Measurements from ENCODE around the gene PGA3. TPM values are rescaled to one million over a fixed set of nuclear protein-coding genes. Genes with fewer than 3 reads are reported as not detected.
"Not testable (repeated sequence)": the region's sequence is repeated elsewhere in the genome, so short reads cannot be mapped to it uniquely, and the experiment has no call there.

PGA3 gene
- total RNA-seq, 1 experiment from 2014 or later: not detected

DNA sequence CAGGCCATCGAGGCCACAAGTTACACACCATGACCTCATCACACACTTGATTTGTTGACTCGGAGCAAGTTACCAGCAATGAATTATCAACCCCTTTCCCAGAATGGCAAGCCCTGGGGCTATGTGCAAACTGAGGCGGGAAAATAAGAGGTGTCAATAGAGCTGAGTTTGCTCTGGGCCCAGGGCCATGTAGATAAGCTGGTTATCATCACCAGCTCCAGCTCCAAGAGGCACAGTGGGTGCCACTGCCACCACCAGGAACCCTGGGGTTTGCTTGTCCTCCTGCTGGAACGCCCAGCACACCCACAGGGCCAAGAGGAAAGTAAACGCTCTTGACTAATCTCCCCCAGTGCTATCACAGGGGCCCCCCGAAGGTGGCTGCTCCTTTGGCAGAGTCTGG is 29.0 kb upstream of the PGA3 start:
- H3K36me3 ChIP-seq (ENCODE audit: insufficient read depth, low read length): no peaks in the 10 kb centered on the region

GRCh38 chr11:61174949-61175348 is 28.4 kb upstream of the PGA3 start:
- Histone ChIP-seq H3K79me2 (ENCODE audit: low read length) (no peaks in the 10 kb centered on the region), H3K4me1 (ENCODE audit: low read length) (no peaks in the 10 kb centered on the region), H4K20me1 (ENCODE audit: insufficient read depth, low read depth, low read length) (no peaks in the 10 kb centered on the region), H3K9me2 (replicated peaks; ENCODE audit: insufficient read depth, low read length) (no peaks in the 10 kb centered on the region), H3K4me3 (ENCODE audit: low read length) (no peak overlapping the region), H3K27ac (ENCODE audit: low read length) (no peak overlapping the region), H3K9ac (ENCODE audit: low read length) (no peak overlapping the region), H3K36me3 (ENCODE audit: insufficient read depth, low read length) (no peaks in the 10 kb centered on the region), H3K4me2 (ENCODE audit: low read depth, low read length, poor library complexity, severe bottlenecking) (no peak overlapping the region), H2AFZ (ENCODE audit: low read length) (no peak overlapping the region), H3K9me3 (ENCODE audit: low read length) (no peaks in the 10 kb centered on the region), H3K27me3 (ENCODE audit: low read length) (no peaks in the 10 kb centered on the region; the same call in 1 of the 2 replicates)
- DNase-seq: no peak

More for the DNA sequence above, 29.0 kb upstream of the PGA3 start:
- Histone ChIP-seq H3K79me2 (ENCODE audit: low read length) (no peaks in the 10 kb centered on the region), H3K27ac (ENCODE audit: low read length) (no peak overlapping the region), H3K27me3 (ENCODE audit: low read length) (no peaks in the 10 kb centered on the region; the same call in 1 of the 2 replicates), H3K9ac (ENCODE audit: low read length) (no peak overlapping the region), H4K20me1 (ENCODE audit: insufficient read depth, low read depth, low read length) (no peaks in the 10 kb centered on the region), H3K4me1 (ENCODE audit: low read length) (no peaks in the 10 kb centered on the region), H3K9me2 (replicated peaks; ENCODE audit: insufficient read depth, low read length) (no peaks in the 10 kb centered on the region), H3K9me3 (ENCODE audit: low read length) (no peaks in the 10 kb centered on the region), H2AFZ (ENCODE audit: low read length) (no peak overlapping the region), H3K4me3 (ENCODE audit: low read length) (no peak overlapping the region), H3K4me2 (ENCODE audit: low read depth, low read length, poor library complexity, severe bottlenecking) (no peak overlapping the region)
- DNase-seq: no peak

DNA sequence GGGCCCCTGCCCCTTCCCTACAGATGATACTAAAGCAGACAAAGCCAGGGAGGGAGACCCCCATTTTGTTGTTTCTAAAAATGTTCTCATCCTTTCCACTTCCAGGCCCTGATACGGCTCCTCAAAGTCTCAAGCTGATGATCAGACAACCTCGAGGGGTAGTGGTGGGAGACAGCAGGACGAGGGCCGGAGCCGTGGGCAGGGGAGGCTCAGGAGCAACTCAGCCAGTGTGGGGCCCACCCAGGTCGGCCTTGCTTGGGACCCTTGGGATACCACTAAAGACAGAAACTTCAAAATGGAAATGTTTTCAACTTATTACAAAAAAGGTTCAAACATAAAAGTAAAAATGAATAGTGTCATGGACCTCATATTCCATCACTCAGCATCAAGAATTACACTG is 26.9 kb upstream of the PGA3 start:
- Histone ChIP-seq H3K9ac (ENCODE audit: low read length) (no peak overlapping the region), H3K27me3 (ENCODE audit: low read length) (no peaks in the 10 kb centered on the region; the same call in 1 of the 2 replicates)

GRCh38 chr11:61180205-61180604 is 23.1 kb upstream of the PGA3 start:
- H3K36me3 ChIP-seq (ENCODE audit: insufficient read depth, low read length); H3K4me1 ChIP-seq (ENCODE audit: low read length); H3K9ac ChIP-seq (ENCODE audit: low read length); DNase-seq; H3K9me3 ChIP-seq (ENCODE audit: low read length); H3K79me2 ChIP-seq (ENCODE audit: low read length); H4K20me1 ChIP-seq (ENCODE audit: insufficient read depth, low read depth, low read length); H3K9me2 ChIP-seq (replicated peaks; ENCODE audit: insufficient read depth, low read length); H3K27ac ChIP-seq (ENCODE audit: low read length); H3K4me2 ChIP-seq (ENCODE audit: low read depth, low read length, poor library complexity, severe bottlenecking); H3K27me3 ChIP-seq (ENCODE audit: low read length); H2AFZ ChIP-seq (ENCODE audit: low read length); H3K4me3 ChIP-seq (ENCODE audit: low read length): not testable (repeated sequence)

More for the DNA sequence above, 26.9 kb upstream of the PGA3 start:
- no peaks in the 10 kb centered on the region for H3K36me3 ChIP-seq (ENCODE audit: insufficient read depth, low read length)
- H4K20me1 ChIP-seq (ENCODE audit: insufficient read depth, low read depth, low read length): no peaks in the 10 kb centered on the region
- H3K27ac ChIP-seq (ENCODE audit: low read length): no peak overlapping the region
- H3K4me1 ChIP-seq (ENCODE audit: low read length): no peaks in the 10 kb centered on the region
- no peak overlapping the region for H2AFZ ChIP-seq (ENCODE audit: low read length)
- H3K79me2 ChIP-seq (ENCODE audit: low read length): no peaks in the 10 kb centered on the region
- H3K4me3 ChIP-seq (ENCODE audit: low read length): no peak overlapping the region
- H3K9me2 ChIP-seq (replicated peaks; ENCODE audit: insufficient read depth, low read length): no peaks in the 10 kb centered on the region
- no peak for DNase-seq
- no peak overlapping the region for H3K4me2 ChIP-seq (ENCODE audit: low read depth, low read length, poor library complexity, severe bottlenecking)
- no peaks in the 10 kb centered on the region for H3K9me3 ChIP-seq (ENCODE audit: low read length)

- Histone ChIP-seq H3K4me2 (ENCODE audit: low read depth, low read length, poor library complexity, severe bottlenecking) (no peak overlapping the region), H4K20me1 (ENCODE audit: insufficient read depth, low read depth, low read length) (no peaks in the 10 kb centered on the region), H3K9me3 (ENCODE audit: low read length) (no peaks in the 10 kb centered on the region)
These were observed 21.8 kb upstream of the PGA3 start for GRCh38 chr11:61181489-61181888.

DNA sequence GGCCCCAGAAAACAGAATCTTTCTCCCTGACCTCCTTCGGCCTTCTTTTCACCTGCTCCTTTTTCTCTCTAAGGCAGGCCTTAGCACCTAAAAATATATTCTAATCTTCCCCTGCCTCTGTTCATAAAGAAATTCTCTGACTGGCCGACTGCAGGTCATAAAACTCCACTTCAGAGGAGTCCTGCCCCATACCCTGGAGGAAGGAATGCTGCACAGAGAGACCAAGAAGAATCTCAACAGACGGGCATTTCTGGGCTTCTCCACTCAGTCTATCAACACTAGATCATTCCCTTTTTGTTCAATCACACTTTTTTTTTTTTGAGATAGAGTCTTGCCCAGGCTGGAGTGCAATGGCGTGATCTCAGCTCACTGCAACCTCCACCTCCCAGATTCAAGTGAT is 19.7 kb upstream of the PGA3 start:
- no peaks in the 10 kb centered on the region for H3K79me2 ChIP-seq (ENCODE audit: low read length)
- no peaks in the 10 kb centered on the region for H3K27me3 ChIP-seq (ENCODE audit: low read length)

More at GRCh38 chr11:61181489-61181888, 21.8 kb upstream of the PGA3 start:
- H3K9ac ChIP-seq (ENCODE audit: low read length): no peak overlapping the region
- no peak overlapping the region for H3K4me3 ChIP-seq (ENCODE audit: low read length)
- no peaks in the 10 kb centered on the region for H3K4me1 ChIP-seq (ENCODE audit: low read length)
- H2AFZ ChIP-seq (ENCODE audit: low read length): no peak overlapping the region
- no peaks in the 10 kb centered on the region for H3K79me2 ChIP-seq (ENCODE audit: low read length)
- no peaks in the 10 kb centered on the region for H3K36me3 ChIP-seq (ENCODE audit: insufficient read depth, low read length)
- no peaks in the 10 kb centered on the region for H3K27me3 ChIP-seq (ENCODE audit: low read length)
- DNase-seq: no peak
- H3K9me2 ChIP-seq (replicated peaks; ENCODE audit: insufficient read depth, low read length): no peaks in the 10 kb centered on the region
- H3K27ac ChIP-seq (ENCODE audit: low read length): no peak overlapping the region

DNA sequence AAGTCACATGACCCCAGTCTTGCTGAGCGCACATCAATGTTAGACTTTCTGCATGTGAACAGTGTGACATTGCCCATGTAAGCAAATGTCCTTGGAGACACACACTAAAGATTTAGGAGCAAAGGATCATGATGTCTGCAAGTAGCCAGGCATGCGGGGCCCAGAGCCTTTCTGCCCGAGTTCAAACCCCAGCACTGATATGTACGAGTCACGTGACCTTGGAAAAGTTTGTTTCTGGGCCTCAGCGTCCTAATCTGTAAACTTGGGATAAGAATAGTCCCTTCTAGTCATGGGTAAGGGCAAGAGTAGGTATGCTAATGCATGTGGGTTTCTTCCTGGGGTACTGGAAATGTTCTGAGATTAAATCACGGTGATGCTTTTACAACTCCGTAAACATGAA is 16.8 kb upstream of the PGA3 start:
- no peak for DNase-seq
- peaks cover 5% of the 10 kb centered on the region for H3K4me1 ChIP-seq (ENCODE audit: low read length)

More for the DNA sequence above, 19.7 kb upstream of the PGA3 start:
- Histone ChIP-seq H3K4me1 (ENCODE audit: low read length) (no peaks in the 10 kb centered on the region), H3K4me3 (ENCODE audit: low read length) (no peak overlapping the region), H2AFZ (ENCODE audit: low read length) (no peak overlapping the region), H3K4me2 (ENCODE audit: low read depth, low read length, poor library complexity, severe bottlenecking) (no peak overlapping the region), H3K9me2 (replicated peaks; ENCODE audit: insufficient read depth, low read length) (no peaks in the 10 kb centered on the region), H3K36me3 (ENCODE audit: insufficient read depth, low read length) (no peaks in the 10 kb centered on the region), H4K20me1 (ENCODE audit: insufficient read depth, low read depth, low read length) (no peaks in the 10 kb centered on the region), H3K27ac (ENCODE audit: low read length) (no peak overlapping the region), H3K9me3 (ENCODE audit: low read length) (no peaks in the 10 kb centered on the region), H3K9ac (ENCODE audit: low read length) (no peak overlapping the region)
- no peak for DNase-seq

GRCh38 chr11:61187505-61188130 is 15.7 kb upstream of the PGA3 start:
- H3K27ac ChIP-seq (ENCODE audit: low read length): no peak overlapping the region
- no peak overlapping the region for H2AFZ ChIP-seq (ENCODE audit: low read length)
- no peaks in the 10 kb centered on the region for H4K20me1 ChIP-seq (ENCODE audit: insufficient read depth, low read depth, low read length)
- H3K27me3 ChIP-seq (ENCODE audit: low read length): no peaks in the 10 kb centered on the region
- DNase-seq: peak; percentile 93
- no peaks in the 10 kb centered on the region for H3K36me3 ChIP-seq (ENCODE audit: insufficient read depth, low read length)
- no peak overlapping the region for H3K4me2 ChIP-seq (ENCODE audit: low read depth, low read length, poor library complexity, severe bottlenecking)
- H3K79me2 ChIP-seq (ENCODE audit: low read length): no peaks in the 10 kb centered on the region
- no peaks in the 10 kb centered on the region for H3K9me3 ChIP-seq (ENCODE audit: low read length)
- no peak overlapping the region for H3K9ac ChIP-seq (ENCODE audit: low read length)
- H3K4me1 ChIP-seq (ENCODE audit: low read length): peaks cover 6% of the 10 kb centered on the region
- no peaks in the 10 kb centered on the region for H3K9me2 ChIP-seq (replicated peaks; ENCODE audit: insufficient read depth, low read length)
- no peak overlapping the region for H3K4me3 ChIP-seq (ENCODE audit: low read length)

More for the DNA sequence above, 16.8 kb upstream of the PGA3 start:
- Histone ChIP-seq H3K9ac (ENCODE audit: low read length) (no peak overlapping the region), H3K9me3 (ENCODE audit: low read length) (no peaks in the 10 kb centered on the region), H3K9me2 (replicated peaks; ENCODE audit: insufficient read depth, low read length) (no peaks in the 10 kb centered on the region), H3K79me2 (ENCODE audit: low read length) (no peaks in the 10 kb centered on the region), H3K27ac (ENCODE audit: low read length) (no peak overlapping the region), H3K4me3 (ENCODE audit: low read length) (no peak overlapping the region), H4K20me1 (ENCODE audit: insufficient read depth, low read depth, low read length) (no peaks in the 10 kb centered on the region), H3K4me2 (ENCODE audit: low read depth, low read length, poor library complexity, severe bottlenecking) (no peak overlapping the region), H3K27me3 (ENCODE audit: low read length) (no peaks in the 10 kb centered on the region), H2AFZ (ENCODE audit: low read length) (no peak overlapping the region), H3K36me3 (ENCODE audit: insufficient read depth, low read length) (no peaks in the 10 kb centered on the region)
